GM18870 (cell line): ENCODE data around the gene MSH5.
"Not testable (repeated sequence)": the region's sequence is repeated elsewhere in the genome, so short reads cannot be mapped to it uniquely, and the experiment has no call there.

Experiments
- ATAC-seq: cut with Tn5 transposase; IDR thresholded peaks from one replicate; pipeline ENCODE4 v1.9.1; 2021; ENCODE audit warnings: moderate library complexity; ENCODE audit not compliant: unreplicated experiment

The MSH5 gene

DNA sequence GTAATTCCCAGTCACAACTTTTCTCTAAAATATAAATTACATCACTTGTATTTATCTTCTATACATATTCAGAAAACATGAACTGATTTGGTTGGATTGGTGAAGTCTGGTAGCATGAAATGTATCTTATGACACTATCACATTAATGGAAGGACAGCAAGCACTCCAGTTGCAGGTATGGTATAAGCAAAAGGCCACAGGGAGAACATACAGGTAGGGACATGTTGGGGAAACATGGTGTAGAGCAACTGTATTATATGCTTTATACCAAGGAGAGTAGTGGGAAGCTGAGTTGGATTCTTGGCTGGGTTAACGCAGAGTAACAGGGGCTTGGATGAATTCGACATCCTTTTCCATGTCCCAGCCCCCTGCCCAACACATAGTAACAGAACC is 57.2 kb downstream of the MSH5 start:
- ATAC-seq = no peak

DNA sequence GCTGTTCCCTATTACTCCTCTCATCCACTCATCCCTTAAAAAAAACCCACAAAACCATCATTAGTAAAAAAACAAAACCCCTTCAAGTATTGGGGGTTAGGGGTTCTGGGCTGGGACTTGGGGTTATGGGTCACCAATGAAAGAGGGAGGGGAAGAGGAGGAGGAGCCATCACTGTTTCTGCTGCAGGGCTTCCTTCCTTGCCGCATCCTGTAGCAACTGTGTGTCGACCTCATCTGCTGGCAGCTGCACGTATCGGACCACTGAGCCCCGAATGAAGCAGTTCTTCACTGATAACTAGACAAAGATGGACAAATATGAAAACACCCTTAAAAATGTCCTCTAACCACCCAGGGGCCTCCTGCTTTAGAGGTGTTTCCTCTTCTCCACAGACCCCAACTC is 57.8 kb downstream of the MSH5 start:
- ATAC-seq = no peak

- no peak for ATAC-seq
Observed at GRCh38 chr6:31799781-31800180, 60.0 kb downstream of the MSH5 start.

GRCh38 chr6:31801031-31801927 is 61.5 kb downstream of the MSH5 start:
- not testable (repeated sequence) for ATAC-seq

GRCh38 chr6:31805939-31806469 is 66.2 kb downstream of the MSH5 start:
- no peak for ATAC-seq

DNA sequence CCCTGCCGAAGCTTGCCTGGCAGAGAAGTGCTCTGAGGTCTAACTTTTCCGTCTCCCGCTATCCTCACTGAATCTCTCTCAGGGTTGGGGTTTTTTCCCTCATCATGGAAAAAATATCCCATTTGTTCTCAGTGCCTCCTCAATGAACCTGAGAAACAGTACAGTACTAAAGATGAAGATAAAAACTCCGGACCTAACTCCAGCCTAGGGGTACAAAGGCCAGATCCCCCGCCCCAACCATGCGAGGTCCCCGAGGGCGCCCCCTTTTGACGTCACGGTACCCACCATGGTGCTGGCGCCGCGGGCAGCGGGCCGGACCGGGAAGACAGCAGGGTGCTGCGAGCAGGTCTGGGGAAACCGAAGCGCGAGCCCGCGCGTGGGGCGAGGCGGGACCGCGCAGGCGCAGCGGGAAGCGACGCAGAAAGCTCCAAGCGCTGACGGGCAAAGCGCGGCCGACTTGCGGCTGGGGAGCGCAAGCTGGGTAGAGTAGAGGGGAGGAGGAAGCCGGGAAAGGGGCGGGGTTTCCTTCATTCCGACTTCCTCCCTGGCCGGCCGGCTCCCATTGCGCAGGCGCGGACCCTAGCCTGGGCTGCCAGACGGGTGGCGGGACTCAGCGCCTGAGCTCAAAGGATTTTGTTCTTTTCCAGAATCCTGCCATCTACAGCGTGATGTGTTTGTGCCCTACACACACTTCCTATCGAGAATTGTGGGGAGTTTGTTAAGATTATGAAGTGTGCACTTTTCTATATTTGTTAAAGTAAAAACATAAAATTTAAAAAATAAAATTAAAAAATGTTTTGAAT is 66.9 kb downstream of the MSH5 start, which contains the start of gene LSM2:
Gene LSM2, minus strand, starts transcription at position 497 of the 803 bp plus-strand sequence. Its CDS starts 209 bp downstream, at position 288.
- peak; percentile 66 for ATAC-seq

- ATAC-seq = not testable (repeated sequence)
Observed at GRCh38 chr6:31808599-31808998, 68.8 kb downstream of the MSH5 start.

DNA sequence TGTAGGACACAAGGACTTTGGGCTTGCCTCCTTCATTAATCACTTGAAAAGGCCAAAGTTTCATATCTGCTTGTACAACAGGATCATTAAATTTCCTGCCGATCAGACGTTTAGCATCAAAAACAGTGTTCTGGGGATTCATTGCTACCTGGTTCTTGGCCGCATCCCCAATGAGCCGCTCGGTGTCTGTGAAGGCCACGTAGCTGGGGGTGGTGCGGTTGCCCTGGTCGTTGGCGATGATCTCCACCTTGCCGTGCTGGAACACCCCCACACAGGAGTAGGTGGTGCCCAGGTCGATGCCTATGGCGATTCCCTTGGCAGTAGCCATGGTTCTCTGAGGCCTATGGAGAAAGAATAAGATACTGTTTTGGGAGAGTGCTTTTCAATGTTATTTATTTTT is 71.8 kb downstream of the MSH5 start:
- ATAC-seq = no peak
